ENCODE measurements around the gene DOCK2. TPM values are rescaled to one million over a fixed set of nuclear protein-coding genes. Genes with fewer than 3 reads are reported as not detected.

DOCK2 gene
- total and polyA plus RNA-seq, 2 donors (not counting 1 experiment from before 2014, with no cell fraction given): 1.1 to 8.9 TPM

GRCh38 chr5:170121321-170121720 is 484.2 kb downstream of the DOCK2 start:
- H3K4me2 ChIP-seq (ENCODE audit: extremely low read depth, insufficient read depth, low read length): no peak overlapping the region
- no peak overlapping the region for H3K4me3 ChIP-seq (replicated peaks in 1 of 4; ENCODE audit: control extremely low read depth in 1 of 4, insufficient read depth in 1 of 4, low read depth in 3 of 4, low read length in 4 of 4)
- no peak for TF ChIP-seq EZH2 (IDR thresholded peaks at IDR 0.05; ENCODE audit: low read length, missing control alignments)
- no peak for TF ChIP-seq CTCF (conservative IDR thresholded peaks at IDR 0.05 in 1 of 2, IDR thresholded peaks at IDR 0.05 in 1 of 2; ENCODE audit: low read depth in 1 of 2, low read length in 2 of 2)
- H3K27me3 ChIP-seq (ENCODE audit: control insufficient read depth, insufficient read depth, low read length): no peaks in the 10 kb centered on the region
- H3K27ac ChIP-seq (ENCODE audit: insufficient read depth, low read length): peak overlapping the region; percentile 57
- no peaks in the 10 kb centered on the region for H3K79me2 ChIP-seq (ENCODE audit: control insufficient read depth, insufficient read depth, low read length)
- H3K9me3 ChIP-seq (ENCODE audit: control insufficient read depth, insufficient read depth, low read depth, low read length): no peaks in the 10 kb centered on the region
- H4K20me1 ChIP-seq (ENCODE audit: control insufficient read depth, extremely low read depth, insufficient read depth, low read length): no peaks in the 10 kb centered on the region
- H3K9ac ChIP-seq (ENCODE audit: insufficient read depth, low read length): no peak overlapping the region
- DNase-seq (ENCODE audit: low read depth in 2 of 2): peak; percentile 21 to 41
- no peak overlapping the region for H2AFZ ChIP-seq (ENCODE audit: low read length)
- no peaks in the 10 kb centered on the region for H3K4me1 ChIP-seq (ENCODE audit: control insufficient read depth, extremely low read depth, insufficient read depth, low read length)
- no peaks in the 10 kb centered on the region for H3K36me3 ChIP-seq (ENCODE audit: control insufficient read depth, insufficient read depth, low read length)

- Histone ChIP-seq H3K4me3 (replicated peaks in 1 of 4; ENCODE audit: control extremely low read depth in 1 of 4, insufficient read depth in 1 of 4, low read depth in 3 of 4, low read length in 4 of 4) (no peak overlapping the region), H3K9ac (ENCODE audit: insufficient read depth, low read length) (no peak overlapping the region), H3K9me3 (ENCODE audit: control insufficient read depth, insufficient read depth, low read depth, low read length) (no peaks in the 10 kb centered on the region), H3K36me3 (ENCODE audit: control insufficient read depth, insufficient read depth, low read length) (no peaks in the 10 kb centered on the region), H3K4me1 (ENCODE audit: control insufficient read depth, extremely low read depth, insufficient read depth, low read length) (no peaks in the 10 kb centered on the region), H3K4me2 (ENCODE audit: extremely low read depth, insufficient read depth, low read length) (no peak overlapping the region), H2AFZ (ENCODE audit: low read length) (no peak overlapping the region), H3K27ac (ENCODE audit: insufficient read depth, low read length) (no peak overlapping the region), H3K27me3 (ENCODE audit: control insufficient read depth, insufficient read depth, low read length) (no peaks in the 10 kb centered on the region), H3K79me2 (ENCODE audit: control insufficient read depth, insufficient read depth, low read length) (no peaks in the 10 kb centered on the region), H4K20me1 (ENCODE audit: control insufficient read depth, extremely low read depth, insufficient read depth, low read length) (no peaks in the 10 kb centered on the region)
- TF ChIP-seq EZH2 (IDR thresholded peaks at IDR 0.05; ENCODE audit: low read length, missing control alignments) (no peak), CTCF (conservative IDR thresholded peaks at IDR 0.05 in 1 of 2, IDR thresholded peaks at IDR 0.05 in 1 of 2; ENCODE audit: low read depth in 1 of 2, low read length in 2 of 2) (no peak)
- no peak for DNase-seq (ENCODE audit: low read depth in 2 of 2)
Observed at GRCh38 chr5:170126061-170126460, 489.0 kb downstream of the DOCK2 start.

GRCh38 chr5:170126626-170127025 is 489.6 kb downstream of the DOCK2 start:
- Histone ChIP-seq H3K4me1 (ENCODE audit: control insufficient read depth, extremely low read depth, insufficient read depth, low read length) (no peaks in the 10 kb centered on the region), H3K9me3 (ENCODE audit: control insufficient read depth, insufficient read depth, low read depth, low read length) (no peaks in the 10 kb centered on the region), H4K20me1 (ENCODE audit: control insufficient read depth, extremely low read depth, insufficient read depth, low read length) (no peaks in the 10 kb centered on the region), H3K4me2 (ENCODE audit: extremely low read depth, insufficient read depth, low read length) (no peak overlapping the region), H3K36me3 (ENCODE audit: control insufficient read depth, insufficient read depth, low read length) (no peaks in the 10 kb centered on the region), H3K9ac (ENCODE audit: insufficient read depth, low read length) (no peak overlapping the region), H3K4me3 (replicated peaks in 1 of 4; ENCODE audit: control extremely low read depth in 1 of 4, insufficient read depth in 1 of 4, low read depth in 3 of 4, low read length in 4 of 4) (no peak overlapping the region), H3K79me2 (ENCODE audit: control insufficient read depth, insufficient read depth, low read length) (no peaks in the 10 kb centered on the region), H3K27ac (ENCODE audit: insufficient read depth, low read length) (no peak overlapping the region), H2AFZ (ENCODE audit: low read length) (no peak overlapping the region), H3K27me3 (ENCODE audit: control insufficient read depth, insufficient read depth, low read length) (no peaks in the 10 kb centered on the region)
- TF ChIP-seq EZH2 (IDR thresholded peaks at IDR 0.05; ENCODE audit: low read length, missing control alignments): no peak
- no peak for TF ChIP-seq CTCF (conservative IDR thresholded peaks at IDR 0.05 in 1 of 2, IDR thresholded peaks at IDR 0.05 in 1 of 2; ENCODE audit: low read depth in 1 of 2, low read length in 2 of 2)
- no peak for DNase-seq (ENCODE audit: low read depth in 2 of 2)

Data from fibroblast of lung (primary cell).